Endometrial microvascular endothelial cells (primary cell): ENCODE results near the gene ATP2B1. TPM values are rescaled to one million over a fixed set of nuclear protein-coding genes. Genes with fewer than 3 reads are reported as not detected.

Experiments
- total RNA-seq: library from RNA; depleted of rRNA; stranded (reverse); fragments of >200 nt; gene quantifications from one replicate; pipeline ENCODE4 v1.2.3, GENCODE V29; 2015; ENCODE audit errors: inconsistent ontology term

The ATP2B1 gene
- total RNA-seq, 1 donor from 2014 or later: 60.2 TPM

Other genes with a start within 250 kb of the ATP2B1 start
- gene GALNT4, start 184.0 kb downstream of the ATP2B1 start, total RNA-seq: 13.8 TPM
- 10.5 TPM for gene POC1B, start 182.8 kb downstream of the ATP2B1 start, total RNA-seq